Sigmoid colon (tissue), 7 donors: ENCODE measurements around the gene LRR1. TPM values are rescaled to one million over a fixed set of nuclear protein-coding genes. Genes with fewer than 3 reads are reported as not detected.
"Not testable (repeated sequence)": the region's sequence is repeated elsewhere in the genome, so short reads cannot be mapped to it uniquely, and the experiment has no call there.

Experiments
- DNase-seq: peaks from one replicate; pipeline ENCODE4 v3.0.0-alpha.2; 2019
- H3K27ac ChIP-seq, 4 donors: fragments of 200-600 bp; sonication (generic); one replicate each; pipeline ENCODE4 v1.5.1; 2016 to 2019; ENCODE audit warnings: mild to moderate bottlenecking in 1 of 4
- H3K27me3 ChIP-seq, 3 donors: fragments of 200-600 bp; sonication (generic); one replicate each; pipeline ENCODE4 v1.5.1; 2019; ENCODE audit warnings: mild to moderate bottlenecking in 1 of 3
- H3K36me3 ChIP-seq, 4 donors: fragments of 200-600 bp; sonication (generic); one replicate each; pipeline ENCODE4 v1.5.1; 2016 to 2019
- H3K4me1 ChIP-seq, 4 donors: fragments of 200-600 bp; sonication (generic); one replicate each; pipeline ENCODE4 v1.5.1; 2017 to 2019
- H3K4me3 ChIP-seq, 4 donors: fragments of 200-600 bp; sonication (generic); one replicate each; pipeline ENCODE4 v1.5.1; 2017 to 2019; ENCODE audit warnings: mild to moderate bottlenecking in 2 of 4, moderate library complexity in 1 of 4
- H3K9me3 ChIP-seq, 4 donors: fragments of 200-600 bp in 3 of 4; sonication (generic) in 3 of 4; one replicate each; pipeline versions ENCODE4 v1.5.1 to v1.6.1; 2013 to 2019
- EP300 ChIP-seq, 4 donors: sonication (generic); formaldehyde crosslinking; IDR thresholded peaks; one replicate each; pipeline ENCODE4 v1.6.1; 2017; ENCODE audit warnings: antibody characterized with exemption in 4 of 4
- POLR2A ChIP-seq, 2 donors: fragments of 450-650 bp; IDR thresholded peaks; one replicate each; pipeline ENCODE4 v1.6.1; 2016; ENCODE audit warnings: antibody characterized with exemption in 2 of 2, mild to moderate bottlenecking in 2 of 2, moderate library complexity in 2 of 2
- POLR2AphosphoS5 ChIP-seq, 4 donors: sonication (generic); formaldehyde crosslinking; IDR thresholded peaks; one replicate each; pipeline ENCODE4 v1.6.1; 2017; ENCODE audit warnings: antibody characterized with exemption in 4 of 4
- WGBS, 2 donors: extraction: QIAGEN DNeasy Blood & Tissue Kit; methylation state at CpG; one replicate each; pipeline ENCODE4 v1.1.7; 2013; 5-methylcytosine and 5-hydroxymethylcytosine counted together
- intact Hi-C: fragments of 100-400 bp; cut with DNase I; formaldehyde crosslinking; loops from one replicate; pipeline ENCODE4 v1.15.1; 2023
- polyA plus RNA-seq, 3 donors: library from polyadenylated mRNA; stranded (reverse); fragments of 200-250 nt; gene quantifications; one replicate each; pipeline ENCODE4 v1.2.3, GENCODE V29; 2013
- total RNA-seq, 4 donors: library from RNA; depleted of rRNA; stranded (reverse); fragments of >200 nt; gene quantifications; one replicate each; pipeline ENCODE4 v1.1.0, GENCODE V29; 2016
- TF ChIP-seq, protein P1 (sequence below), 4 experiments: fragments of 450-650 bp in 3 of 4; fragments of 200-600 bp in 1 of 4; IDR thresholded peaks; one replicate each; pipeline ENCODE4 v1.5.1; 2016 to 2019; ENCODE audit warnings: antibody characterized with exemption in 4 of 4, mild to moderate bottlenecking in 3 of 4, moderate library complexity in 2 of 4
- donor health status: healthy with polysubstance abuse.
- donor health status: Bipolar disorder and iron deficiency.
- donor health status: healthy.

LRR1 gene
- total and polyA plus RNA-seq, 7 donors = 6.8 to 21.3 (median 9.7) TPM

DNA sequence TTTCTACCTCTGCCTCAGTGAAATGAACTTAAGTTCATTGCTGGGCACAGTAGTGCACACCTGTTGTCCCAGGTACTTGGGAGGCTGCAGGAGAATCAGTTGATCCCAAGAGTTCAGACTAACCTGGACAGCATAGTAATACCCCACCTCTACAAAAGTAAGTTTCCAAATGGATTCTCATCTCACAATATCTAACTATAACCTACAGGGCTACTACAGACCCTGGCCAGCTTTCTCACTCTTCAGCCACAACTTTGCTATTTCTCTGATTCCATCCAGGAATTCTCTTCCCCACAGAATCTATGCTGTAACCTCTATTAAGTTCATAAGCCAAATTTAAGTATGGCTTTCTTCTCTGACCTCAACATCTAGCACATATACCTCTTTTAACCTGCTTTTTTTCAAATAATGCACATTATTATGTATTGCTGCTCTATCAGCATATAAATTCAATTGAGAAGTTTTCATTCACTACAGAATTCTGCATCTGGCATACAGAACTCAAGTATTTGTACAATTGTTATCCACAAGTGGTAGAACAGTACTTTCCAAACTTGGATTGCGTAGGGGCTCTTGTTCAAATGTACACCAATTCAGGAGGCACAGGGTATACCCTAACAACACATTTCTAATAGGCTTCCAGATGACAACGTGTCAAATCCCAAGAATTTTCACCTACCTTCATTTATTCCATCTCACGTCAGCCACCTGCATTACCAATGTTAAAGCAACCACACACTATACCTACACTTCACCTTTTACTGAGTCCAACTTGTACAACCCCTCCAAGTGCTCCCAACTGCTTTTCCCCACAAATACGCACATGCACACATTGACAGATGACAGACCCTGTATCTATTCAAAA lies 16.4 kb upstream of the LRR1 start:
- H3K27ac ChIP-seq = no peak overlapping the region
- peaks cover 0 to 31% (median 11%) of the 10 kb centered on the region in 4 donors for H3K36me3 ChIP-seq
- H3K27me3 ChIP-seq = no peaks in the 10 kb centered on the region
- TF ChIP-seq EP300 (IDR thresholded peaks at IDR 0.05) (no peak), POLR2A (IDR thresholded peaks at IDR 0.05) (no peak), POLR2AphosphoS5 (IDR thresholded peaks at IDR 0.05) (no peak)
- TF ChIP-seq, protein P1, sequence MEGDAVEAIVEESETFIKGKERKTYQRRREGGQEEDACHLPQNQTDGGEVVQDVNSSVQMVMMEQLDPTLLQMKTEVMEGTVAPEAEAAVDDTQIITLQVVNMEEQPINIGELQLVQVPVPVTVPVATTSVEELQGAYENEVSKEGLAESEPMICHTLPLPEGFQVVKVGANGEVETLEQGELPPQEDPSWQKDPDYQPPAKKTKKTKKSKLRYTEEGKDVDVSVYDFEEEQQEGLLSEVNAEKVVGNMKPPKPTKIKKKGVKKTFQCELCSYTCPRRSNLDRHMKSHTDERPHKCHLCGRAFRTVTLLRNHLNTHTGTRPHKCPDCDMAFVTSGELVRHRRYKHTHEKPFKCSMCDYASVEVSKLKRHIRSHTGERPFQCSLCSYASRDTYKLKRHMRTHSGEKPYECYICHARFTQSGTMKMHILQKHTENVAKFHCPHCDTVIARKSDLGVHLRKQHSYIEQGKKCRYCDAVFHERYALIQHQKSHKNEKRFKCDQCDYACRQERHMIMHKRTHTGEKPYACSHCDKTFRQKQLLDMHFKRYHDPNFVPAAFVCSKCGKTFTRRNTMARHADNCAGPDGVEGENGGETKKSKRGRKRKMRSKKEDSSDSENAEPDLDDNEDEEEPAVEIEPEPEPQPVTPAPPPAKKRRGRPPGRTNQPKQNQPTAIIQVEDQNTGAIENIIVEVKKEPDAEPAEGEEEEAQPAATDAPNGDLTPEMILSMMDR (IDR thresholded peaks at IDR 0.05) = no peak
- H3K4me3 ChIP-seq = no peak overlapping the region
- no peaks in the 10 kb centered on the region for H3K9me3 ChIP-seq
- 93% methylated on average over 4 of the region's 4 CpGs for WGBS, 2 donors
- no peak for DNase-seq
- intact Hi-C loops = no loop called here
- H3K4me1 ChIP-seq = peaks cover 0 to 35% (median 23%) of the 10 kb centered on the region in 4 donors

DNA sequence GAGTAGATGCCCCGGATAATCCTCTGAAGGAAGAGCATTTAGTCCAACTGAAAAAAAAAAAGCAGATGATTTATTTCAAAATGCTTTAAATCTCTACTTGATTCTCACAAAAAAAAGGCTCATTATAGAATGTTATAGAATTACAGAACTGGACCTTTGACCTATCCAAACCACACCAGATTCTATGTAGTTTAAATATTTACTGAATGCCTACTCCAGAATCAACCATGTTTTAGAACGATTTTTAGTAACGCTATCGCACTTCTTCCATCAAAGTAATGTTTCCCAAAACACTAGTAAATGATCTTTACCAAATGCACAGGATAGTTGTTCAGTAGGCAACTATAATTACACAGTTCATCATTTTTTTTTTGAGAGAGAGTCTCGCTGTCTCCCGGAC lies 15.1 kb upstream of the LRR1 start:
- no peak for DNase-seq
- Histone ChIP-seq H3K4me3 (no peak overlapping the region), H3K36me3 (peaks cover 0 to 26% (median 9%) of the 10 kb centered on the region in 4 donors), H3K27ac (no peak overlapping the region), H3K27me3 (no peaks in the 10 kb centered on the region), H3K4me1 (peaks cover 0 to 35% (median 23%) of the 10 kb centered on the region in 4 donors), H3K9me3 (no peaks in the 10 kb centered on the region)
- intact Hi-C loops = no loop called here
- TF ChIP-seq POLR2AphosphoS5 (IDR thresholded peaks at IDR 0.05) (no peak), EP300 (IDR thresholded peaks at IDR 0.05) (no peak), POLR2A (IDR thresholded peaks at IDR 0.05) (no peak)
- TF ChIP-seq, protein P1 (IDR thresholded peaks at IDR 0.05) = no peak
- 52 to 68% methylated on average over 6 of the region's 6 CpGs for WGBS, 2 donors

DNA sequence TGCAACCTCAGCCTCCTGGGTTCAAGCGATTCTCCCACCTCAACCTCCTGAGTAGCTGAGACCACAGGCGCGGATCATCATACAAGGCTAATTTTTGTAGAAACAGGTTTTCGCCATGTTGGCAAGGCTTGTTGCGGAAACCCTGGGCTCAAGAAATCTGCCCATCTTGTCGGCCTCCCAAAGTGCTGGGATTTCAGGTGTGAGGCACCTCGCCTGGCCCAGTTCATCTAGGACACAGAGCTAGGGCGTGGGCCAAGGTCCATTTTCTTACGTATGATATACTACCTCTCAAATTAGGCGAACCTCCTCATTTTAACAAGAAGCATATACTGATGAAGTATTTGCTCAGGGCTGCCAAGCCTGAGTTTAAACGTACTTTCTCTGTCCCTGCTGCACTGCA lies 14.7 kb upstream of the LRR1 start:
- no peak overlapping the region for H3K27ac ChIP-seq
- DNase-seq = no peak
- no peaks in the 10 kb centered on the region for H3K9me3 ChIP-seq
- 69 to 79% methylated on average over 11 of the region's 11 CpGs for WGBS, 2 donors
- peaks cover 0 to 26% (median 9%) of the 10 kb centered on the region in 4 donors for H3K36me3 ChIP-seq
- intact Hi-C loops = no loop called here
- H3K4me3 ChIP-seq = no peak overlapping the region
- H3K27me3 ChIP-seq = no peaks in the 10 kb centered on the region
- no peak for TF ChIP-seq POLR2A (IDR thresholded peaks at IDR 0.05)
- peaks cover 0 to 35% (median 23%) of the 10 kb centered on the region in 4 donors for H3K4me1 ChIP-seq

DNA sequence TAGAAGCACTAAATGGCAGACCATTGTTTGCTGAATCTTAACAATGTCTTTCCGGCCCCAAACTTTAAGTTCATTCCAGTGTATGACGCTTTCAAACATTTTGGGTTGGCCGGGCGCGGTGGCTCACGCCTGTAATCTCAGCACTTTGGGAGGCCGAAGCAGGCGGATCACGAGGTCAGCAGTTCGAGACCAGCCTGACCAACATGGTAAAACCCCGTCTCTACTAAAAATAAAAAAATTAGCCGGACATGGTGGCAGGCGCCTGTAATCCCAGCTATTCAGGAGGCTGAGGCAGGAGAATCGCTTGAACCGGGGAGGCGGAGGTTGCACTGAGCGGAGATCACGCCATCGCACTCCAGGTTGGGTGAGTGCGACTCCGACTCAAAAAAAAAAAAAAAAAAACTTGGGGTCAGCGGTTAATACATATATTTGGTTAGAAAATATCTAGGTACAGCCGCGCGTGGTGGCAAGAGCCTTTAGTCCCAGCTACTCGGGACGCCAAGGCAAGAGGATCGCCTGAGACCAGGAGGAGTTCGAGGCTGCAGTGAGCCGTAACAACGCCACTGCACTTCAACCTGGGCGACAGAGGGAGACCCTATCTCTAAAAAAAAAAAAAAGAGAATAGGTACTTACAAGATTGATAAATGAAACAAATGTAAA lies 13.6 kb upstream of the LRR1 start:
- intact Hi-C loops = loop anchor here (5.0 kb wide), 1 partner anchor 37 kb away; the partner anchor contains the start of genes MGAT2 and RPL36AL
- H3K9me3 ChIP-seq, H3K27me3 ChIP-seq, DNase-seq: not testable (repeated sequence)
- Histone ChIP-seq H3K4me3 (peak overlapping the region; percentile 68 to 77 (median 72)), H3K27ac (peak overlapping the region; percentile 83 to 97 (median 90)), H3K4me1 (peaks cover 0 to 30% (median 23%) of the 10 kb centered on the region in 4 donors), H3K36me3 (peaks cover 0 to 26% (median 9%) of the 10 kb centered on the region in 4 donors)
- WGBS, 2 donors = 5 to 14% methylated on average over 32 of the region's 32 CpGs

DNA sequence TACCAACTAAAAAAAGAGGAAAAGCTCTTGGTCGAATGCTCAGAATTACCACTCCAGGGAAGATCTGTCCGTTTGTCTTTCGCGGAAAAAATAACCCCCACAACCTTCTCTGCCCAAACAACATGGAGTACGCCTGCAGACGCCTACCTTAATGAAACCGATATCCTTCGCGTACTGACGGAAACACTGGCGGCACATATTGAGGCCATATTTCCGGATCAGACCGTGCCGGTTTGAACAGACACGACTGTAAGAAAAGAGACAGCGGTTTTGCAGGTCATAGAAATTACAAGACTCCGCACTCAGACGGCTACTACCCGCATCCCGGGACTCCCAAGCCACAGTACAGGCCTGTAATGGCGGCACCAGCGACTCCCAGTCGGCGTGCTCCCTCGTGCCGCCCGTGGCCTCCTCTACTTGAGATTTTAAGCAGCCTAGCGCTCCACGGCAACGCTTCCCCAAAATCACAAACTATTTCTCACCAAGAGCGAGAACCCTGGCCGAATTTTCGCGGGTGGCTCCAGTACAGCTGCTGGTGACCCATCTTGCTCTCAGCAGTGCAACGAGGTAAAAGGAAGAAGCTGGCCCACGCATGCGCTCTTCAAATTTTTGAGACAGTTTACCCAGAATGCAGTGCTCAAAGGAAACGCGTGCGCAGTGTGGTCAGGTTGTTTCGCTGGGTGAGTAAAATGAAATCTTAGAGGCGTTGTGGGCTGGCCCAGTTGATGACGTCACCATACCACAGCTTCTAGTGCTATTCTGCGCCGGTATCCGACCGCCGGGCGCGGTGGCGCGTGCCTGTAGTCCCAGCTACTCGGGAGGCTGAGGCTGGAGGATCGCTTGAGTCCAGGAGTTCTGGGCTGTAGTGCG lies 12.7 kb upstream of the LRR1 start, which contains the start of gene RPS29:
RPS29 (minus strand) TSS at position 578 of the 870 bp plus-strand sequence; CDS start at position 544, 34 bp downstream.
- H3K27ac ChIP-seq = peak within 1 kb of the TSS; percentile 83 to 97 (median 90)
- H3K9me3 ChIP-seq = no peaks in the 10 kb centered on the region
- no peaks in the 10 kb centered on the region for H3K27me3 ChIP-seq
- peak within 1 kb of the TSS; percentile 68 to 77 (median 72) for H3K4me3 ChIP-seq
- peaks cover 0 to 29% (median 23%) of the 10 kb centered on the region in 4 donors for H3K4me1 ChIP-seq
- TF ChIP-seq POLR2AphosphoS5 (IDR thresholded peaks at IDR 0.05) (peak; percentile 91 to 99 (median 98)), POLR2A (IDR thresholded peaks at IDR 0.05) (peak; percentile 92 to 94), EP300 (IDR thresholded peaks at IDR 0.05) (peak in 1 of 4 donors; percentile 60)
- TF ChIP-seq, protein P1 (IDR thresholded peaks at IDR 0.05) = no peak
- intact Hi-C loops = loop anchor here (1.0 to 5.0 kb wide), 2 partner anchors 12 to 36 kb away; partner anchors contain the start of genes LRR1, MGAT2 and RPL36AL
- H3K36me3 ChIP-seq = peaks cover 0 to 26% (median 9%) of the 10 kb centered on the region in 4 donors
- 0 to 1% methylated on average over 54 of the region's 55 CpGs for WGBS, 2 donors
- peak; percentile 99 for DNase-seq
